Endodermal cell (in vitro differentiated cells): ENCODE data around the gene CCDC172. TPM values are rescaled to one million over a fixed set of nuclear protein-coding genes. Genes with fewer than 3 reads are reported as not detected.

Experiments used
- DNase-seq: peaks from one replicate; pipeline ENCODE4 v3.0.0-alpha.2; 2017
- H3K27ac ChIP-seq: 2 replicates; pipeline ENCODE4 v1.5.1; 2013; ENCODE audit warnings: mild to moderate bottlenecking, low read depth, low read length, moderate library complexity
- H3K27me3 ChIP-seq: 2 replicates; pipeline ENCODE4 v1.6.1; 2013; ENCODE audit warnings: mild to moderate bottlenecking, low read length, moderate library complexity; ENCODE audit not compliant: insufficient read depth, control insufficient read depth, poor library complexity, severe bottlenecking
- H3K36me3 ChIP-seq: 2 replicates; pipeline ENCODE4 v1.7.0; 2013; ENCODE audit warnings: mild to moderate bottlenecking, low read length, moderate library complexity; ENCODE audit not compliant: control insufficient read depth, insufficient read depth
- H3K4me1 ChIP-seq: one replicate; pipeline ENCODE4 v1.7.0; 2013; ENCODE audit warnings: low read length; ENCODE audit not compliant: control insufficient read depth, insufficient read depth
- H3K4me3 ChIP-seq: 2 replicates; pipeline ENCODE4 v1.5.1; 2013; ENCODE audit warnings: mild to moderate bottlenecking, low read length, moderate library complexity
- H3K9ac ChIP-seq: 2 replicates; pipeline ENCODE4 v1.6.1; 2013; ENCODE audit warnings: mild to moderate bottlenecking, low read length, moderate library complexity; ENCODE audit not compliant: poor library complexity, severe bottlenecking; ENCODE audit errors: extremely low read depth
- H3K9me3 ChIP-seq: 2 replicates; pipeline ENCODE4 v1.6.1; 2013; ENCODE audit warnings: mild to moderate bottlenecking, low read length, moderate library complexity; ENCODE audit not compliant: control insufficient read depth
- H3K27ac Mint-ChIP-seq: 2 replicates; pipeline ENCODE4 v1.8.0; 2020; ENCODE audit warnings: mixed read lengths
- H3K27me3 Mint-ChIP-seq: 2 replicates; pipeline ENCODE4 v1.8.0; 2021; ENCODE audit warnings: mild to moderate bottlenecking, mixed read lengths; ENCODE audit not compliant: insufficient read depth
- H3K36me3 Mint-ChIP-seq: 2 replicates; pipeline ENCODE4 v1.8.0; 2020; ENCODE audit warnings: low read depth, mixed read lengths
- H3K4me1 Mint-ChIP-seq: 2 replicates; pipeline ENCODE4 v1.8.0; 2020; ENCODE audit warnings: mixed read lengths
- H3K4me3 Mint-ChIP-seq: 2 replicates; pipeline ENCODE4 v1.8.0; 2020; ENCODE audit warnings: mild to moderate bottlenecking, moderate library complexity, mixed read lengths
- H3K9me3 Mint-ChIP-seq: 2 replicates; pipeline ENCODE4 v1.8.0; 2020; ENCODE audit warnings: mild to moderate bottlenecking, mixed read lengths
- WGBS, 2 experiments: methylation state at CpG; one replicate each; pipeline versions ENCODE4 v1.1.5 to v1.1.7; 2013; ENCODE audit warnings: missing lambda C conversion rate in 2 of 2, mixed read lengths in 1 of 2; ENCODE audit not compliant: insufficient coverage in 1 of 2, insufficient read length in 1 of 2; 5-methylcytosine and 5-hydroxymethylcytosine counted together
- total RNA-seq, 2 donors: library from RNA; stranded (reverse); fragmentation: NEBNext Ultra II Directional in 1 of 2; extraction: Animal tissue kit (Norgen Biotek cat#: 25700) in 1 of 2; gene quantifications; 2 replicates in 1 of 2; 3 replicates in 1 of 2; pipeline ENCODE4 v1.2.1, GENCODE V29; 2021
- TF ChIP-seq, protein P1 (sequence below): fragments of 200-600 bp; sonication (generic); conservative IDR thresholded peaks from 2 replicates; pipeline ENCODE4 v1.5.0; 2021; ENCODE audit warnings: antibody characterized with exemption, mild to moderate bottlenecking

CCDC172 gene
- total RNA-seq, 2 donors from 2014 or later: 0.37 TPM; not detected in 1

- Mint-ChIP-seq H3K4me1 (no peaks in the 10 kb centered on the region), H3K4me3 (no peak overlapping the region), H3K9me3 (no peaks in the 10 kb centered on the region), H3K36me3 (no peaks in the 10 kb centered on the region), H3K27ac (no peak overlapping the region), H3K27me3 (no peaks in the 10 kb centered on the region)
- Histone ChIP-seq H3K9ac (no peak overlapping the region), H3K4me3 (no peak overlapping the region), H3K27ac (no peak overlapping the region), H3K4me1 (no peaks in the 10 kb centered on the region), H3K36me3 (no peaks in the 10 kb centered on the region), H3K9me3 (no peaks in the 10 kb centered on the region), H3K27me3 (no peaks in the 10 kb centered on the region)
- TF ChIP-seq, protein P1, sequence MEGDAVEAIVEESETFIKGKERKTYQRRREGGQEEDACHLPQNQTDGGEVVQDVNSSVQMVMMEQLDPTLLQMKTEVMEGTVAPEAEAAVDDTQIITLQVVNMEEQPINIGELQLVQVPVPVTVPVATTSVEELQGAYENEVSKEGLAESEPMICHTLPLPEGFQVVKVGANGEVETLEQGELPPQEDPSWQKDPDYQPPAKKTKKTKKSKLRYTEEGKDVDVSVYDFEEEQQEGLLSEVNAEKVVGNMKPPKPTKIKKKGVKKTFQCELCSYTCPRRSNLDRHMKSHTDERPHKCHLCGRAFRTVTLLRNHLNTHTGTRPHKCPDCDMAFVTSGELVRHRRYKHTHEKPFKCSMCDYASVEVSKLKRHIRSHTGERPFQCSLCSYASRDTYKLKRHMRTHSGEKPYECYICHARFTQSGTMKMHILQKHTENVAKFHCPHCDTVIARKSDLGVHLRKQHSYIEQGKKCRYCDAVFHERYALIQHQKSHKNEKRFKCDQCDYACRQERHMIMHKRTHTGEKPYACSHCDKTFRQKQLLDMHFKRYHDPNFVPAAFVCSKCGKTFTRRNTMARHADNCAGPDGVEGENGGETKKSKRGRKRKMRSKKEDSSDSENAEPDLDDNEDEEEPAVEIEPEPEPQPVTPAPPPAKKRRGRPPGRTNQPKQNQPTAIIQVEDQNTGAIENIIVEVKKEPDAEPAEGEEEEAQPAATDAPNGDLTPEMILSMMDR: no peak
- DNase-seq: no peak
- WGBS, 2 experiments: 86 to 93% methylated on average over 2 of the region's 2 CpGs
Observed at GRCh38 chr10:116306847-116307246, 17.4 kb upstream of the CCDC172 start.

DNA sequence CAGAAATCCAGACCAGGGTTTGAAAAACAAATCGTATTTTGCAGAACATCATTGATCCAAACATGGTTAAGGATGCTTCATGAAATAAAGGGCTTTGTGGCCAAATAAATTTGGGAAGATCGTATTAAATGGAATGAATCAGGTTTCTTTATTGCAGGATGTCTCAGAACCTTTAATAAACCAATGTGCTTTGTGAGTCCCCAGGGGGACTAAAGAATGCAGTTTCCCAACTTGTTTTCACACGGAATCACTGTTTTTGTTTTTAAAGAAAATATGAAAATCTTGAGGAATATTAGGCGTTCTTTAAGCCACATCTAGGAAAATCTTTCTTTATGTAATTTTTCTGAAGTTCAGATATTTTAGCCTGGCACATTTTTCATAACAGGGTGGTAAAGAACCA is 16.8 kb upstream of the CCDC172 start:
- no peaks in the 10 kb centered on the region for H3K27me3 Mint-ChIP-seq
- Histone ChIP-seq H3K9ac (no peak overlapping the region), H3K27me3 (no peaks in the 10 kb centered on the region), H3K4me3 (no peak overlapping the region), H3K27ac (no peak overlapping the region), H3K4me1 (no peaks in the 10 kb centered on the region), H3K9me3 (no peaks in the 10 kb centered on the region), H3K36me3 (no peaks in the 10 kb centered on the region)
- H3K36me3 Mint-ChIP-seq: no peaks in the 10 kb centered on the region
- H3K4me1 Mint-ChIP-seq: no peaks in the 10 kb centered on the region
- no peaks in the 10 kb centered on the region for H3K9me3 Mint-ChIP-seq
- no peak for DNase-seq
- no peak overlapping the region for H3K4me3 Mint-ChIP-seq
- H3K27ac Mint-ChIP-seq: no peak overlapping the region
- WGBS, 2 experiments: 92 to 94% methylated on average over 2 to 4 of the region's 4 CpGs
- TF ChIP-seq, protein P1: no peak

- no peaks in the 10 kb centered on the region for H3K4me1 ChIP-seq
- Mint-ChIP-seq H3K36me3 (no peaks in the 10 kb centered on the region), H3K27ac (no peak overlapping the region), H3K27me3 (no peaks in the 10 kb centered on the region), H3K9me3 (no peaks in the 10 kb centered on the region), H3K4me1 (no peaks in the 10 kb centered on the region), H3K4me3 (no peak overlapping the region)
- no peak for DNase-seq
- no peaks in the 10 kb centered on the region for H3K36me3 ChIP-seq
- H3K4me3 ChIP-seq: no peak overlapping the region
- H3K27ac ChIP-seq: no peak overlapping the region
- TF ChIP-seq, protein P1: no peak
- peaks cover 2% of the 10 kb centered on the region for H3K27me3 ChIP-seq
- no peak overlapping the region for H3K9ac ChIP-seq
- 94% methylated on average over 5 of the region's 5 CpGs for WGBS, 2 experiments
- no peaks in the 10 kb centered on the region for H3K9me3 ChIP-seq
Observed at GRCh38 chr10:116311016-116311415, 13.2 kb upstream of the CCDC172 start.
